Left lung (tissue), 10 donors: ENCODE data around the gene MEIS1. TPM values are rescaled to one million over a fixed set of nuclear protein-coding genes. Genes with fewer than 3 reads are reported as not detected.
A peak's percentile ranks its signal among the peaks of the same experiment; 100 is the strongest.

Experiments used
- ATAC-seq: fragments of 200-7000 bp; cut with Tn5 transposase; one replicate; pipeline ENCODE4 v1.9.1; 2020; ENCODE audit warnings: moderate library complexity
- DNase-seq, 4 donors: peaks; one replicate each; pipeline ENCODE4 v3.0.0-alpha.2; 2013 to 2020
- H3K27ac ChIP-seq, 2 donors: fragments of 200-600 bp; sonication (generic) in 1 of 2; one replicate each; pipeline versions ENCODE4 v1.5.0 to v1.8.0; 2020 to 2021
- H3K27me3 ChIP-seq, 2 donors: fragments of 200-600 bp; sonication (generic) in 1 of 2; one replicate each; pipeline versions ENCODE4 v1.5.0 to v1.8.0; 2020 to 2021
- H3K36me3 ChIP-seq, 2 donors: fragments of 200-600 bp; sonication (generic) in 1 of 2; one replicate each; pipeline versions ENCODE4 v1.5.0 to v1.8.0; 2020 to 2021
- H3K4me1 ChIP-seq, 2 donors: fragments of 200-600 bp; one replicate each; pipeline ENCODE4 v1.8.0; 2021
- H3K4me3 ChIP-seq, 2 donors: fragments of 200-600 bp; sonication (generic) in 1 of 2; one replicate each; pipeline versions ENCODE4 v1.5.0 to v1.8.0; 2020 to 2021; ENCODE audit warnings: mild to moderate bottlenecking in 1 of 2
- H3K9me3 ChIP-seq, 2 donors: fragments of 200-600 bp; sonication (generic) in 1 of 2; one replicate each; pipeline versions ENCODE4 v1.5.0 to v1.8.0; 2020 to 2021
- CTCF ChIP-seq, 2 donors: fragments of 200-600 bp; sonication (generic) in 1 of 2; IDR thresholded peaks; one replicate each; pipeline versions ENCODE4 v1.5.0 to v1.8.0; 2021; ENCODE audit warnings: antibody characterized with exemption in 2 of 2
- intact Hi-C, 2 donors: fragments of 100-400 bp; cut with DNase I; formaldehyde crosslinking; loops; one replicate each; pipeline versions ENCODE4 v1.11.2 to v1.14.2; 2022
- polyA plus RNA-seq, 6 donors: library from polyadenylated mRNA; unstranded; fragments of 120-200 nt; gene quantifications; one replicate each; pipeline ENCODE4 v1.2.1, GENCODE V29; 2013; ENCODE audit not compliant: insufficient read length in 6 of 6
- total RNA-seq, 2 donors: library from RNA; stranded (reverse); fragmentation: NEBNext Ultra II Directional; extraction: Animal tissue kit (Norgen Biotek cat#: 25700); gene quantifications; one replicate each; pipeline ENCODE4 v1.2.1, GENCODE V29; 2021
- donor health status: DM: no; HTN: yes; CAD: no.
- donor health status: DM: no; HTN: no; CAD: no.

The MEIS1 gene
- total and polyA plus RNA-seq, 8 donors = 54.3 to 193 (median 163) TPM

- no peak overlapping the region for H3K4me3 ChIP-seq
- no peaks in the 10 kb centered on the region for H3K9me3 ChIP-seq
- no peak for TF ChIP-seq CTCF (IDR thresholded peaks at IDR 0.05)
- peak overlapping the region in 1 of 2 donors; percentile 68 for H3K27ac ChIP-seq
- H3K27me3 ChIP-seq = no peaks in the 10 kb centered on the region
- DNase-seq = no peak
- intact Hi-C loops = no loop called here
- no peak for ATAC-seq
- no peaks in the 10 kb centered on the region for H3K36me3 ChIP-seq
- H3K4me1 ChIP-seq = peaks cover 23 to 45% of the 10 kb centered on the region in 2 donors
These were observed 54.0 kb downstream of the MEIS1 start for GRCh38 chr2:66488946-66489345.

- Histone ChIP-seq H3K36me3 (no peaks in the 10 kb centered on the region), H3K4me1 (peaks cover 26 to 50% of the 10 kb centered on the region in 2 donors), H3K27ac (peak overlapping the region in 1 of 2 donors; percentile 68), H3K4me3 (no peak overlapping the region), H3K27me3 (no peaks in the 10 kb centered on the region), H3K9me3 (no peaks in the 10 kb centered on the region)
- no peak for TF ChIP-seq CTCF (IDR thresholded peaks at IDR 0.05)
- intact Hi-C loops = no loop called here
- ATAC-seq (peak; percentile 64), DNase-seq (no peak)
These were observed 54.5 kb downstream of the MEIS1 start for GRCh38 chr2:66489436-66489835.

GRCh38 chr2:66490588-66491001 is 55.7 kb downstream of the MEIS1 start:
- H3K4me3 ChIP-seq = no peak overlapping the region
- DNase-seq (no peak), ATAC-seq (no peak)
- peak overlapping the region in 1 of 2 donors; percentile 68 for H3K27ac ChIP-seq
- H3K36me3 ChIP-seq = no peaks in the 10 kb centered on the region
- intact Hi-C loops = no loop called here
- TF ChIP-seq CTCF (IDR thresholded peaks at IDR 0.05) = no peak
- H3K4me1 ChIP-seq = peaks cover 36 to 60% of the 10 kb centered on the region in 2 donors
- H3K9me3 ChIP-seq = no peaks in the 10 kb centered on the region
- no peaks in the 10 kb centered on the region for H3K27me3 ChIP-seq

GRCh38 chr2:66494708-66495107 is 59.8 kb downstream of the MEIS1 start:
- intact Hi-C loops = no loop called here
- no peaks in the 10 kb centered on the region for H3K9me3 ChIP-seq
- H3K27me3 ChIP-seq = no peaks in the 10 kb centered on the region
- peak; percentile 67 for ATAC-seq
- peak overlapping the region; percentile 26 to 68 for H3K27ac ChIP-seq
- TF ChIP-seq CTCF (IDR thresholded peaks at IDR 0.05) = no peak
- peaks cover 43 to 69% of the 10 kb centered on the region in 2 donors for H3K4me1 ChIP-seq
- DNase-seq = peak in 3 of 4 donors; percentile 41 to 73 (median 59)
- no peaks in the 10 kb centered on the region for H3K36me3 ChIP-seq
- no peak overlapping the region for H3K4me3 ChIP-seq

GRCh38 chr2:66495788-66496640 is 61.1 kb downstream of the MEIS1 start:
- Histone ChIP-seq H3K27ac (peak overlapping the region; percentile 51 to 60), H3K27me3 (no peaks in the 10 kb centered on the region), H3K4me1 (peaks cover 36 to 61% of the 10 kb centered on the region in 2 donors), H3K9me3 (no peaks in the 10 kb centered on the region), H3K4me3 (no peak overlapping the region), H3K36me3 (no peaks in the 10 kb centered on the region)
- ATAC-seq (peak; percentile 60), DNase-seq (no peak)
- intact Hi-C loops = no loop called here
- TF ChIP-seq CTCF (IDR thresholded peaks at IDR 0.05) = no peak
